GM19099 (cell line): ENCODE data around the gene GYS1.

Experiments used
- POLR2A ChIP-seq: IDR thresholded peaks from 3 replicates; pipeline ENCODE4 v1.6.1; 2011; ENCODE audit warnings: low read depth; ENCODE audit not compliant: insufficient read length; ENCODE audit errors: extremely low read depth

GYS1 gene

GRCh38 chr19:48967346-48968178 lies 25.5 kb downstream of the GYS1 start:
- peak; percentile 57 for TF ChIP-seq POLR2A

DNA sequence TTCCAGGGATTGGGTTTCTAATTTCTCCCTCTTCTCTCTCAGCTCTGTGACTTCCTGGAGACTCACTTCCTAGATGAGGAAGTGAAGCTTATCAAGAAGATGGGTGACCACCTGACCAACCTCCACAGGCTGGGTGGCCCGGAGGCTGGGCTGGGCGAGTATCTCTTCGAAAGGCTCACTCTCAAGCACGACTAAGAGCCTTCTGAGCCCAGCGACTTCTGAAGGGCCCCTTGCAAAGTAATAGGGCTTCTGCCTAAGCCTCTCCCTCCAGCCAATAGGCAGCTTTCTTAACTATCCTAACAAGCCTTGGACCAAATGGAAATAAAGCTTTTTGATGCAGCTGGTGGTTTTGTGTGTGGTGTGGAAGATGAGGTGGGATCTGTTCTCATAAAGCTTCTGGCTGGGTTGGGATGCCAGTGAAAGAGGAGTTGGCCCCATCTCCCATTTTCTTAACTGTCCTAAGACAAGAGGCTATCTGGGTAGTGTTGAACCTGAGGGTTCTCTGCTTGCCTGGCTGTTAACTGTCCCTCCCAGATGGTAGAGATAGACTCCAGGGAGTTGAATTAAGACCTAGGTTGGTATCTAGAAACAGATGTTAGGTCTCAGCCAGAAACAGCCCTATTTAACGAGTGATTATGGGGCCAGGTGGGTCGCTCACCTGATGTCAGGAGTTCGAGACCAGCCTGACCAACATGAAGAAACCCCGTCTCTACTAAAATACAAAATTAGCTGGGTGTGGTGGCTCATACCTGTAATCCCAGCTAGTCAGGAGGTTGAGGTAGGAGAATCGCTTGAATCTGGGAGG lies 26.4 kb downstream of the GYS1 start:
- peak; percentile 38 for TF ChIP-seq POLR2A

- TF ChIP-seq POLR2A: peak; percentile 13
Observed at GRCh38 chr19:48965806-48966540, 27.1 kb downstream of the GYS1 start.

DNA sequence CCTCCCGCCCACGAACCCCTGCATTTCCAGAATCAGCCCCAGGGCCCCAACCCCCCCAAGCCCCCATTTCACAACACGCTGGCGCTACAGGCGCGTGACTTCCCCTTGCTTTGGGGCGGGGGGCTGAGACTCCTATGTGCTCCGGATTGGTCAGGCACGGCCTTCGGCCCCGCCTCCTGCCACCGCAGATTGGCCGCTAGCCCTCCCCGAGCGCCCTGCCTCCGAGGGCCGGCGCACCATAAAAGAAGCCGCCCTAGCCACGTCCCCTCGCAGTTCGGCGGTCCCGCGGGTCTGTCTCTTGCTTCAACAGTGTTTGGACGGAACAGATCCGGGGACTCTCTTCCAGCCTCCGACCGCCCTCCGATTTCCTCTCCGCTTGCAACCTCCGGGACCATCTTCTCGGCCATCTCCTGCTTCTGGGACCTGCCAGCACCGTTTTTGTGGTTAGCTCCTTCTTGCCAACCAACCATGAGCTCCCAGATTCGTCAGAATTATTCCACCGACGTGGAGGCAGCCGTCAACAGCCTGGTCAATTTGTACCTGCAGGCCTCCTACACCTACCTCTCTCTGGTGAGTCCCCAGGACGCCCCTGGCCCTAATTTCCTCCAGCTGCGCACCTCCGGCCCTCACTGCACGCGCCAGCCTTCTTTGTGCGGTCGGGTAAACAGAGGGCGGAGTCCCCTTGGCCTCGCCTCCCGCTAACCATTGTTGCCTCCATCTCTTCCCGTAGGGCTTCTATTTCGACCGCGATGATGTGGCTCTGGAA lies 27.9 kb downstream of the GYS1 start, which contains the start of gene FTL:
Gene FTL (plus strand): TSS at position 270 of the 766 bp plus-strand sequence. CDS start 199 bp downstream, at position 469.
- TF ChIP-seq POLR2A: peak; percentile 99

- TF ChIP-seq POLR2A: no peak
Observed at GRCh38 chr19:48964205-48965039, 28.7 kb downstream of the GYS1 start.

DNA sequence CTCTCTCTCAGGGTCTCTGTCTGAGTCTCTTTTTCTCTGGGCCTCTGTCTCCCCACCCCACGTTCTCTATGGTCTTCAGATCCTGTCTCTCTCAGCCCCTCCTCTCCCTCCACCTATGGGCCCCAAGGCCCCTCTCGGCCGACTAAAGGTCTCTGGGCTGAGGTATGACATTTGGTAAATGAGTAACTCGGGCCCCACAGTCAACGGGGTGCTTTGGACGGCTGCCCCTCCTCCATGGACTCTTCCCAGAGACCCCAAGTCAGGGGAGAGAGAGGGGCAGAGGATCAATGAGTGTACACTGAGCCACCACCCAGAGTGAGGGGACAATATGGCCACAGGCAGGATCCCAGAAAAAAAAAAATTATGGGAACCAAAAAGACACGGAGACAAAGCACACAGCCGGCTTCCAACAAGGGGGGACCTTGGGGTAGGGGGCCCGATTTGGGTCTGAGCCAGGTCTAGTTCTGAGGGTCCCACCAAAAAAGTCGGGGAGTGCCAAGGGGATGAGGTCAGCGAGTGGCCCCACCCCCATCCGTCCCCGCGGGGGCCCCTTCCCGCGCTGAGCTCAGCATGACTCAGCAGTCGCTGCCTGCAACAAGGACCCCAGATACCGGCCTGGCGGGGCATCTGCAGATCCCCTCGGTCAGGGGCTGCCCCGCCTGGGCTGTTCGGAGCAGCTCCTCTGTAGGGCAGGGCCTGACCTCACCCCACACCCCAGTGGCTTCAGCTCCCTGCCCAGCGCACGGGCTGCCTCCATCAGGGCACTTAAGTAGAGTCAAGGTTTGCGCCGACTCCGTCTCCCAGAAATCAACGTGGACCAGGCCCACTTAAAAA lies 29.5 kb downstream of the GYS1 start:
- peak; percentile 66 for TF ChIP-seq POLR2A

DNA sequence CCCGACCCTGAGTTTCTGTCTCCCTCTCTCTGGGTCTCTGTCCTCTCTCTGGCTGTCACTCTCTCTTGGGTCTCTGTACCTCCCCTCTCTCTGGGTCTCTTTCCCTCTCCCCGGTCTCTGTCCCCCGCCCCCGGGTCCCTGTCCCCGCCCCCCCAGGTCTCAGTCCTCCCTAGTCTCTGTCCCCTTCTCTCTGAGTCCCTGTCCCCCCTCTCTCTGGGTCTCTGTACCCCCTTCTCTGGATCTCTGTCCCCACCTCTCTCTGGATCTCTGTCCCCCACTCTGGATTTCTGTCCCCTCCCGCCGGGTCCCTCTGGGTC lies 30.3 kb downstream of the GYS1 start:
- TF ChIP-seq POLR2A: no peak

- peak; percentile 85 for TF ChIP-seq POLR2A
Observed at GRCh38 chr19:48962029-48962848, 30.9 kb downstream of the GYS1 start.

DNA sequence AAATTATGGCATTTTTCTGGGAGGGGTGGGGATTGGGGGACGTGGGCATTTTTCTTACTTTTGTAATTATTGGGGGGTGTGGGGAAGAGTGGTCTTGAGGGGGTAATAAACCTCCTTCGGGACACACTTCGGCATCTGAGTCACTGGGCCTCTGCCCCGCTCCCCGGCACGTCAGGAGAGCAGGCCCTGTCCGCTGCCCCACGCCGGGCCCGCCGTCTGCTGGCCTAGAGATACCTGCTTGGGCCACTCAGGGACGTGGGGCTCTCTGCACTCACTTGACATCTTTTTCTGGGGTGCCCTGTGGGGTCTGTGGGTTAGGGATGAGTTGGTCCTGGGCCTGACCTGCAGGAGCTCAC lies 31.5 kb downstream of the GYS1 start:
- TF ChIP-seq POLR2A: no peak

DNA sequence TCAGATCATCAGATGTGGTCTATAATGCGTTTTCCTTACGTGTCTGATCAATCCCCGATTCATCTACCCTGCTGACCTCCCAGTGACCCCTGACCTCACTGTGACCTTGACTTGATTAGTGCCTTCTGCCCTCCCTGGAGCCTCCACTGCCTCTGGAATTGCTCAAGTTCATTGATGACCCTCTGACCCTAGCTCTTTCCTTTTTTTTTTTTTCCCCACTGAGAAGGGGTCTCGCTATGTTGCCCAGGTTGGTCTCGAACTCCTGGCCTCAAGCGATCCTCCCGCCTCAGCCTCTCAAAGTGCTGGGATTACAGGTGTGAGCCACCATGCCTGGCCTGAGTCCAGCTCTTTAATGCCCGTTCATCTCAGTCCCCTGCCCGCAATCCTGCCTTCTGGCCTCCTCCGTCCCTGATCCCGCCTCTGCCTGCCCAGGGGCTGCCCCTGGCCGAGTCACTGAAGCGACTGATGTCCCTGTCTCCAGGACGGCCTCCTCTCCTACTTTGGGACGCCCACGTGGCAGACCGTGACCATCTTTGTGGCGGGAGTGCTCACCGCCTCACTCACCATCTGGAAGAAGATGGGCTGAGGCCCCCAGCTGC lies 32.0 kb downstream of the GYS1 start:
- no peak for TF ChIP-seq POLR2A

- TF ChIP-seq POLR2A: no peak
Observed at GRCh38 chr19:48959341-48960239, 33.5 kb downstream of the GYS1 start.
